ENCODE data around the gene TMEM151A.
"Not testable (repeated sequence)": the region's sequence is repeated elsewhere in the genome, so short reads cannot be mapped to it uniquely, and the experiment has no call there.

Gene TMEM151A

GRCh38 chr11:66291706-66292542 lies at the start of gene TMEM151A:
TMEM151A (plus strand) TSS chr11:66291894; CDS start chr11:66292014, 120 bp downstream.
- in situ Hi-C loops (cut with MboI; ENCODE audit: low sequenced_read_pairs): no loop called here

DNA sequence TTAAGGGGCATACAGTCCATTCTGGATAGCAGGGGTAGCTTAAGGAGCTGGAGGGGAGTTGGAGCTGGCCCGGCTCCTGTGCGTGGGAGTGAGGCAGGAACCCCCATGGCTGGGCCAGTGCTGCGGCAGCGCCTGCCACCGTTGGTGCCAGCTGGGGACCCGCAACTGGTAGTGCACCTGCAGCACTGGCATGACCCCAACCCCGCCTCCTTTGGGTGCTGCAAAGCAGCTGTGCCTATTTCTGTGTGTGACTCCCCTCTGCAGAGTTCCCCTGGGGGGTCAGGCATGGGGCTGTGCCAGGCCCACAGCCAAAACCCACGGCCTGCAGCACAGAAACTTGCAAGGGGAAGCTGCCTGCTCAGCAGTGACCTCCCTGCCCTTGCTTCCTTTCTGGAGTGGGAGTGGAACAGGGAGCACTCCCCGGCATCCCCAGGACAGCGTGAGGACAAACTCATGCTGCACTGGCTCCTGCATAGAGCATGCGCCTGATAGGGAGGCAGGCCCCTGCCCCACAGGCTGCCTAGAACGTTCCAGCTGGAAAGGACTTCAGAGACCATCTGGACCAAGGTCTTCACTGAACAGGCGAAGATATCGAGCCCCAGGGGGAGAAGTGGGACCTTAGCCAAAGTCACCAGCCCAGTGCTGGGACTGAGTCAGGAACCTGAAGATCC lies 49.5 kb upstream of the TMEM151A start:
- in situ Hi-C loops (cut with MboI; ENCODE audit: low sequenced_read_pairs): no loop called here

- in situ Hi-C loops (cut with MboI; ENCODE audit: low sequenced_read_pairs): no loop called here
Measured at GRCh38 chr11:66243782-66244535, 47.7 kb upstream of the TMEM151A start.

DNA sequence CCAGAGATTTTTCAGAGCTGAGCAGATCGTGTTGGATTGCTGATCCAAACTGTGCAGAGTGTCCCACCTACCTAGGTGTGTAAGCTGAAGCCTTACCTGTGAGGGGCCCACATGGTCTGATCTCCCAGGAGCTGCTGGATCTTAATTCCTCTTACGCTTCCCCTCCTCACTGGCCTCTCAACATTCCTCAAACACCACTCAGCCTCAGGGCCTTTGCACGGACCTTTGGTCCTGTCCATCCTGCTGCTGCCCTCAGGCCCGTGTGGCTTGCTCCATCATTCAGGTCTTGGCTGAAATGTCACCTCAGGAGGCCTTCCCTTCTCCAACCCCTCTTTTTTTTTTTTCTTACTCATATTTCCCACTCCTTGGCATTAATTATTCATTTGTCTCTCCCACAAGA lies 44.4 kb upstream of the TMEM151A start:
- in situ Hi-C loops (cut with MboI; ENCODE audit: low sequenced_read_pairs): no loop called here

GRCh38 chr11:66247801-66248200 lies 43.9 kb upstream of the TMEM151A start:
- in situ Hi-C loops (cut with MboI; ENCODE audit: low sequenced_read_pairs): no loop called here

- in situ Hi-C loops (cut with MboI; ENCODE audit: low sequenced_read_pairs): no loop called here
Measured at GRCh38 chr11:66248903-66249302, 42.8 kb upstream of the TMEM151A start.

GRCh38 chr11:66251809-66252208 lies 39.9 kb upstream of the TMEM151A start:
- in situ Hi-C loops (cut with MboI; ENCODE audit: low sequenced_read_pairs): no loop called here

- in situ Hi-C loops (cut with MboI; ENCODE audit: low sequenced_read_pairs): not testable (repeated sequence)
Measured at GRCh38 chr11:66253081-66253480, 38.6 kb upstream of the TMEM151A start.

GRCh38 chr11:66258473-66258893 lies 33.2 kb upstream of the TMEM151A start:
- in situ Hi-C loops (cut with MboI; ENCODE audit: low sequenced_read_pairs): no loop called here

DNA sequence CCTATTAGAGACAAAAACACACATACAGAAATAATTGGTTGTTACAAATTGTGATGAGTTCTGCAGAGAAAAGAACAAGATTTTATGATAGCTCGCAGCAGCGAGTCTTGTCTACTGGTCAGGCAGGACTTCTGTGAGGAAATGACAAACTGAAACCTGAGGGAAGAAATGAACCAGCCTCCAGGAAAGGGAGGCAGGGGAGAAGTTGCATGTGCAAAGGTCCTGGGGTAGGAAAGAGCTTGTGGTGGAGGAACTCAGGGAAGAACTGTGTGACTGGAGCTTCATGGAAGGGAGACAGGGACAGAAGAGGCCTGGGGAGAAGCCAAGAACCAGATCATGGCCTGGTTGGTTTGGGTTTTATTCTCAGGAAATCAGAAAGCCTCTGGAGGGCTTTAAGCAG lies 32.5 kb upstream of the TMEM151A start:
- in situ Hi-C loops (cut with MboI; ENCODE audit: low sequenced_read_pairs): no loop called here

GRCh38 chr11:66259956-66260355 lies 31.7 kb upstream of the TMEM151A start:
- in situ Hi-C loops (cut with MboI; ENCODE audit: low sequenced_read_pairs): no loop called here

DNA sequence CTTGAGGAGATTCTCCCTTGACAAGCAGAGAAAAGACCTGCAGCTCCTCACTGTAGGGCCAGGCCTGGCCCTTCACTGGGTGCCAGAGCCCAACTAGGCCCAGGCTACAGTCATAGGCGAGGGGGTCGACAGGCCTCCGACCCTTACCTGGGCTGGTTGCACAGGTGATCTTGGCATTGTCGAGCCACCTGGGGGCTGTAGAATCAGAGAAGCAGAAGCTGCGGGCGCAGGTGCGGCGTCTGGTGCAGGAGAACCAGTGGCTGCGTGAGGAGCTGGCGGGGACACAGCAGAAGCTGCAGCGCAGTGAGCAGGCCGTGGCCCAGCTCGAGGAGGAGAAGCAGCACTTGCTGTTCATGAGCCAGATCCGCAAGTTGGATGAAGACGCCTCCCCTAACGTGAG lies 30.1 kb upstream of the TMEM151A start:
- in situ Hi-C loops (cut with MboI; ENCODE audit: low sequenced_read_pairs): no loop called here

- in situ Hi-C loops (cut with MboI; ENCODE audit: low sequenced_read_pairs): no loop called here
Measured at GRCh38 chr11:66262191-66262590, 29.5 kb upstream of the TMEM151A start.

DNA sequence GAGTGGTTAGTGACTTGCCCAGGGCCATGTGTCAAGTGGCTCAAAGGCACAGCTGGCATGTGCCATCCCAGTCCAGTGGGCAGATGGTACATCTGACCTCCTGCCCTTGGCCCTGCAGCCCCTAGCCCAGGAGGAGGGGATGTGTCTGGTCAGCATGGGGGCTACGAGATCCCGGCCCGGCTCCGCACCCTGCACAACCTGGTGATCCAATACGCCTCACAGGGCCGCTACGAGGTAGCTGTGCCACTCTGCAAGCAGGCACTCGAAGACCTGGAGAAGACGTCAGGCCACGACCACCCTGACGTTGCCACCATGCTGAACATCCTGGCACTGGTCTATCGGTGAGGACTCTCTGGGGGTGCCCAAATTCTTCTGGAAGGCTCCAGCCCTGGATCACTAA lies 29.0 kb upstream of the TMEM151A start:
- in situ Hi-C loops (cut with MboI; ENCODE audit: low sequenced_read_pairs): no loop called here

GRCh38 chr11:66263231-66263630 lies 28.5 kb upstream of the TMEM151A start:
- in situ Hi-C loops (cut with MboI; ENCODE audit: low sequenced_read_pairs): no loop called here

- in situ Hi-C loops (cut with MboI; ENCODE audit: low sequenced_read_pairs): no loop called here
Measured at GRCh38 chr11:66263785-66264184, 27.9 kb upstream of the TMEM151A start.

DNA sequence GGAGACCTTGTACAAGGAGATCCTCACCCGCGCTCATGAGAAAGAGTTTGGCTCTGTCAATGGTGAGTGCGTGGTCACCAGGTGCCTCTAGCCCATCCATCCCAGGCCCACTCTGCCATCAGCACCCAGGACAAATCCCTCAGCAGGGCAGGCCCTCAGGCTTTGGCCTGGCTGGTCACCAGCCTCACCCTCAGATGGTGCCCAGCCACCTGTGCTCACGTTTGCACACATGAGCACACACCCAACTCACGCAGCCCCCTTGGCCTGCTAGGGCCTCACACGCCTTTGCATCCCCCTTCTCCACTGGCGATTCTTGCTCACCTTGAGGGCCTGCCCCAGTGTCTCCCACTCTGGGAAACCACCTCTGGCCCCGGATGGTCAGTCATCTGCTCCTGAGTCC lies 27.3 kb upstream of the TMEM151A start:
- in situ Hi-C loops (cut with MboI; ENCODE audit: low sequenced_read_pairs): no loop called here

DNA sequence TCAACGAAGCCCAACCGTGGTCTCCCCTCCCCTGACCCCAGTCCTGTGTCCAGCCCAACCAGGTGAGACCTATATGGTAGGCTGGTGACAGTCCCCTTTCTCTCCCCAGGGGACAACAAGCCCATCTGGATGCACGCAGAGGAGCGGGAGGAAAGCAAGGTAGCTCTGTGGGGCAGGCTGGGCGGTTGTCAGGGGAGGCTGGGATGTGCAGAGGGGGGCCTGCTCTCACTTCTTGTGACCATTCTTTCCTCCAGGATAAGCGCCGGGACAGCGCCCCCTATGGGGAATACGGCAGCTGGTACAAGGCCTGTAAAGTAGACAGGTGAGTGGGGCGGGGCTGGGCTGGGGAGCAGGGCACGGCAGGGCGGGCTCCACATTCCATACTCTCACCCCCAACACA lies 26.8 kb upstream of the TMEM151A start:
- in situ Hi-C loops (cut with MboI; ENCODE audit: low sequenced_read_pairs): no loop called here

GRCh38 chr11:66265531-66266377 lies 25.9 kb upstream of the TMEM151A start:
- in situ Hi-C loops (cut with MboI; ENCODE audit: low sequenced_read_pairs): no loop called here

DNA sequence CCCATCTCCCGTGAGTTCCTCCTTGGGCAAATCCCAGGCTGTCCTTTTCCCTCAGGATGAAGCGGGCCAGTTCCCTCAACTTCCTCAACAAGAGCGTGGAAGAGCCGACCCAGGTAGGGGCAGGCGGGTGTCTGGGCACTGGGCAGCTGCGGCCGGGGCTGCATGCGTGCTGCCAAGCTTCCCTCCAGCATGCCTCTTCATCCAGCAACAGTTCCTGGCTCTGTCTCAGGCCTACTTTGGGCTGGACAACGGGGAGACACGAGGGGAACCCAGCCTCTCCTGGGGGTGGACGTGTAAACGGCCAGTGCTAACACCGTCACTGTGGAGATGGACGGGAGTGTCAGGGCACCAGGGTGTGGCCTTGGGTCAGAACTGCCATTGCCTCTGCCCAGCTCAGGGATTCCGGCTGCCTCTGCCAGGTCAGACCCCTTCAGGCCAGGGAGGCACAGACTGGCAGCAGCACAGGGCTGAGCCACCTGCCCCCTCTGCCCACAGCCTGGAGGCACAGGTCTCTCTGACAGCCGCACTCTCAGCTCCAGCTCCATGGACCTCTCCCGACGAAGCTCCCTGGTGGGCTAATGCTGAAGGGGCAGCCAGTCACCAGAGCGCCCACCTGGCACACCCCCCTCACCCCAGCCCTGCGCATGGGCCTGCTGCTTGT lies 25.2 kb upstream of the TMEM151A start:
- in situ Hi-C loops (cut with MboI; ENCODE audit: low sequenced_read_pairs): no loop called here

Measured in HL-60/S4 (cell line).